Measurements from ENCODE around the gene GPR75. TPM values are rescaled to one million over a fixed set of nuclear protein-coding genes. Genes with fewer than 3 reads are reported as not detected.

Gene GPR75
- polyA plus RNA-seq (2013, experiment 1 of 4), result 1.1 TPM
- polyA plus RNA-seq (2013, experiment 2 of 4), result 2.1 TPM
- 1.2 TPM for polyA plus RNA-seq (2013, experiment 3 of 4)
- polyA plus RNA-seq (2013, experiment 4 of 4), result 2.2 TPM

DNA sequence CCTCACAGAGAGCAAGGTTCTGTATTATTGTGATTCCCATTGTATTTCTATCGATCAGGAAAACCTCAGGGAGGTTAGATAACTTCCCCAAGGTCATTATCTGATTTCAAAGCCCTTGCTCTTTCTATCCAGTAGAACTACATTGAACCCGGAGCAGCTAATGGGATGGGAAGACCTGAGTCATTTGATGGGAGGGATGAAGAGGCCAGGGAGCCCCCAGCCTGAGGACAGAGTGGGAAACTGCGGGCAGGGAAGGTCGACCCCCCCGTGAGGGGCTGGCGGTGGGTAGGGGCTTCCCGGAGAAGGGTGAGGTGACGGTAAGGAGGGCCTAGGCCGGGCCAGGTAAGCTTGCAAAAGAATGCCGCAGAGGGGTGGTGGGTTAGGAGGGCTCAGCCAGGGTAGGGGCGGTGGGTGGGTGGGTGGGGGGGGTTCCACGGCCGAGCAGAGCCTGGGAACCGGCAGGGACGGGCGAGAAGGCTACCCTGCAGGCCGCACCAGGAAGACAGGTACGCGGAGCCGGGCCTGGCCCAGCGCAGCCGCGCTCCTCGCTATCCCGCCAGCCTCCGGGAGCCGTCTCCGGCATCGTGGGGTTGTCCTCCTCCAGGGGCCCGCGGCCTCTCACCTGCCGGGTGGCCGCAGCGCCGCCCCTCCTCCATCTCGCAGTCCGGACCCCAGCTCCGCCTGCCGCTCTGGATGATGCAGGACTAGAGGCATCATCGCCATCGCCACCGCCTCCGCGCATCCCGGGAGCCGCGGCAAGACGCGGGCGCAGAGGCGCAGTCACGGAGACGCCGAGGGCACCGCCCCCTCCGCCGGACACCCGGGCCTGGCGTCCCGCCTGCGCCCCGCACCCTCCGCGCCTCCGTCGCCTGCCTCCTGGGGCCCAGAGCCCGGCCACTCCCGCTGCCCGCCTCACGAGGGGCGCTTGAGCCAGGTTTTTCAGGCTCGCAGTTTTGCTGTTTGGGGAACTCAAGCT is at the start of gene GPR75:
GPR75 (minus strand) TSS at position 762 of the 976 bp plus-strand sequence. CDS start 5,211 bp downstream, outside the sequence.
- H3K27me3 ChIP-seq (ENCODE audit: control insufficient read depth, insufficient read depth, low read length, poor library complexity, severe bottlenecking), result no peaks in the 10 kb centered on the region
- peaks cover 6% of the 10 kb centered on the region for H3K36me3 ChIP-seq (ENCODE audit: control insufficient read depth, insufficient read depth, low read length)
- H3K9me3 ChIP-seq (ENCODE audit: control insufficient read depth, low read length), result no peaks in the 10 kb centered on the region
- no peaks in the 10 kb centered on the region for H3K4me1 ChIP-seq (ENCODE audit: control insufficient read depth, insufficient read depth, low read length)
- no peak within 1 kb of the TSS for H3K27ac ChIP-seq (ENCODE audit: insufficient read depth, low read depth, low read length, poor library complexity, severe bottlenecking)
- H3K4me3 ChIP-seq (ENCODE audit: insufficient read depth, low read depth, low read length), result no peak within 1 kb of the TSS
- 96% methylated on average over 72 of the region's 72 CpGs for WGBS, 2 experiments

- no peaks in the 10 kb centered on the region for H3K9me3 ChIP-seq (ENCODE audit: control insufficient read depth, low read length)
- H3K4me3 ChIP-seq (ENCODE audit: insufficient read depth, low read depth, low read length), result no peak overlapping the region
- H3K36me3 ChIP-seq (ENCODE audit: control insufficient read depth, insufficient read depth, low read length), result peaks cover 25% of the 10 kb centered on the region
- no peaks in the 10 kb centered on the region for H3K27me3 ChIP-seq (ENCODE audit: control insufficient read depth, insufficient read depth, low read length, poor library complexity, severe bottlenecking)
- H3K4me1 ChIP-seq (ENCODE audit: control insufficient read depth, insufficient read depth, low read length), result no peaks in the 10 kb centered on the region
- H3K27ac ChIP-seq (ENCODE audit: insufficient read depth, low read depth, low read length, poor library complexity, severe bottlenecking), result no peak overlapping the region
- WGBS, 2 experiments, result 89 to 96% methylated on average over 1 of the region's 1 CpG
Measured at GRCh38 chr2:53907582-53907981, 47.8 kb upstream of the GPR75 start.

DNA sequence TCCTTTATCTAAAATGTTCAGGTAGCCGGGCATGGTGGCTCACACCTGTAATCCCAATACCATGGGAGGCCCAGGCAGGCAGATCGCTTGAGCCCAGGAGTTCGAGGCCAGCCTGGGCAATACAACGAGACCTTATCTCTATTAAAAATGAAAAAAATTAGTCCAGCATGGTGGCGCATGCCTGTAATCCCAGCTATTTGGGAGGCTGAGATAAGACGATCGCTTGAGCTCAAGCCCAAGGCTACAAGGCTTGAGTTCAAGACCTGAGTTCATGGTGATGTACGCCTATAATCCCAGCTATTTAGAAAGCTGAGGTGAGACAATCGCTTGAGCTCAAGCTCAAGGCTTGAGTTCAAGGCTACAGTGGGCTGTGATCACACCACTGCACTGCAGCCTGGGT is 45.6 kb upstream of the GPR75 start:
- Histone ChIP-seq H3K9me3 (ENCODE audit: control insufficient read depth, low read length) (no peaks in the 10 kb centered on the region), H3K27ac (ENCODE audit: insufficient read depth, low read depth, low read length, poor library complexity, severe bottlenecking) (no peak overlapping the region), H3K36me3 (ENCODE audit: control insufficient read depth, insufficient read depth, low read length) (peaks cover 33% of the 10 kb centered on the region), H3K4me1 (ENCODE audit: control insufficient read depth, insufficient read depth, low read length) (no peaks in the 10 kb centered on the region), H3K27me3 (ENCODE audit: control insufficient read depth, insufficient read depth, low read length, poor library complexity, severe bottlenecking) (no peaks in the 10 kb centered on the region), H3K4me3 (ENCODE audit: insufficient read depth, low read depth, low read length) (no peak overlapping the region)
- 95 to 96% methylated on average over 9 of the region's 9 CpGs for WGBS, 2 experiments

DNA sequence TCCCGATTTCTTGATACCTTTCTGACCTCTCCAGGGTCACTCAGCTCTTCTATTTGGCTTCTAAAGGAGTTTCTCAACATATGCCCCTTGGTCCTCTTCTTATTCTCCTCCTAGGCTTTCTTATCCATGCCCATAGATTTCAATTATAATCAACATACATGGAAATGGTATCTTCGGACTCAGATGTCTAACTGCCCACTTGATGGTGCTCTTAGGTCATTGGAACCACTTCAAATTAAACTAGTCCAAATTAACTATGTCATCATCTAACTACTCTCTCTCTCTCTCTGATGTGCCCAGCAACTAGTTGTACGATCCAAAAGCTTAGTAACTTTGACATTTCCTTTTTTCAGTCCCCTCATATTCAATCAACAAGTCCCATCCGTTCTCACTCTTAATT is 43.2 kb upstream of the GPR75 start:
- no peaks in the 10 kb centered on the region for H3K4me1 ChIP-seq (ENCODE audit: control insufficient read depth, insufficient read depth, low read length)
- 95 to 96% methylated on average over 4 of the region's 4 CpGs for WGBS, 2 experiments
- no peaks in the 10 kb centered on the region for H3K27me3 ChIP-seq (ENCODE audit: control insufficient read depth, insufficient read depth, low read length, poor library complexity, severe bottlenecking)
- H3K36me3 ChIP-seq (ENCODE audit: control insufficient read depth, insufficient read depth, low read length), result peaks cover 43% of the 10 kb centered on the region
- H3K27ac ChIP-seq (ENCODE audit: insufficient read depth, low read depth, low read length, poor library complexity, severe bottlenecking), result no peak overlapping the region
- no peak overlapping the region for H3K4me3 ChIP-seq (ENCODE audit: insufficient read depth, low read depth, low read length)
- no peaks in the 10 kb centered on the region for H3K9me3 ChIP-seq (ENCODE audit: control insufficient read depth, low read length)

DNA sequence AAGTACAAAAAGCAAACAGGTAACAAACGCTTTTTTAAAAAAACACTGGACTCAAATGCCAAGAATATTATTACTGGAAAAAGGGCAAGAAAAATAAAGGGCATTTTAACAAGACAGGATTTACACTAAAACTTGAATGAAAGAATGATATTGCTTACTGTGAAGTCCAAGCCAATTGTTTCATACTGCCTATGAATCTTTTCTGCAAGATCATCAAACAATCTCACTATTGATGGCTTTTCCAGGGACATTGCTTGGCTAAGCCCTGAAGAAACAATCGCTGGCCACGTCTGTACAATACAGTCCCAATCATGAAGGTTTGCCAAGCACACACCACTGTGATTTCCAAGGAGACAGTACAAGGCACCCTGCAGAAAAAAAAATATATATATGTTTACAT is 41.4 kb upstream of the GPR75 start:
- H3K4me1 ChIP-seq (ENCODE audit: control insufficient read depth, insufficient read depth, low read length), result no peaks in the 10 kb centered on the region
- no peak overlapping the region for H3K4me3 ChIP-seq (ENCODE audit: insufficient read depth, low read depth, low read length)
- H3K36me3 ChIP-seq (ENCODE audit: control insufficient read depth, insufficient read depth, low read length), result peaks cover 48% of the 10 kb centered on the region
- WGBS, 2 experiments, result 94 to 98% methylated on average over 3 of the region's 3 CpGs
- H3K9me3 ChIP-seq (ENCODE audit: control insufficient read depth, low read length), result no peaks in the 10 kb centered on the region
- H3K27ac ChIP-seq (ENCODE audit: insufficient read depth, low read depth, low read length, poor library complexity, severe bottlenecking), result no peak overlapping the region
- H3K27me3 ChIP-seq (ENCODE audit: control insufficient read depth, insufficient read depth, low read length, poor library complexity, severe bottlenecking), result no peaks in the 10 kb centered on the region

DNA sequence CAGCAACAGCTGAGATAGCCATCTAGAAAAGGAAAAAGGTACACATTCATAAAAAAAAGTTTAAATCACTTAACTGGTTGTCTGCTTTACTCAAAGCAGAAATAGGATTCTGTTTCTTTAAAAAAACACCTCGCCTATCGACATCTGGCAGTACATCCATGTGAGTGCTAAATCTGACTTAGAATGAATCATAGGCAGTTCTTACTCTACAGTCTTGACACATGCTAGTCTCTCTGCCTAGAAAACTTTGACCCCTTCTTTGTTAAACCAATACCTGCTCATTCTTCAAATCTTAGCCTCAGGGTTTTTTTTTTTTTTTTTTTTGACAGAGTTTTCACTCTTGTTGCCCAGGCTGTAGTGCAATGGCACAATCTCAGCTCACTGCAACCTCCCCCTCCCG is 37.1 kb upstream of the GPR75 start:
- Histone ChIP-seq H3K9me3 (ENCODE audit: control insufficient read depth, low read length) (no peaks in the 10 kb centered on the region), H3K27me3 (ENCODE audit: control insufficient read depth, insufficient read depth, low read length, poor library complexity, severe bottlenecking) (no peaks in the 10 kb centered on the region), H3K4me1 (ENCODE audit: control insufficient read depth, insufficient read depth, low read length) (no peaks in the 10 kb centered on the region), H3K36me3 (ENCODE audit: control insufficient read depth, insufficient read depth, low read length) (peaks cover 52% of the 10 kb centered on the region), H3K4me3 (ENCODE audit: insufficient read depth, low read depth, low read length) (no peak overlapping the region), H3K27ac (ENCODE audit: insufficient read depth, low read depth, low read length, poor library complexity, severe bottlenecking) (no peak overlapping the region)
- 92 to 96% methylated on average over 3 of the region's 3 CpGs for WGBS, 2 experiments

GRCh38 chr2:53886406-53887280 is 26.9 kb upstream of the GPR75 start:
- H3K9me3 ChIP-seq (ENCODE audit: control insufficient read depth, low read length), result no peaks in the 10 kb centered on the region
- no peaks in the 10 kb centered on the region for H3K27me3 ChIP-seq (ENCODE audit: control insufficient read depth, insufficient read depth, low read length, poor library complexity, severe bottlenecking)
- 93% methylated on average over 5 of the region's 5 CpGs for WGBS, 2 experiments
- no peaks in the 10 kb centered on the region for H3K4me1 ChIP-seq (ENCODE audit: control insufficient read depth, insufficient read depth, low read length)
- H3K4me3 ChIP-seq (ENCODE audit: insufficient read depth, low read depth, low read length), result no peak overlapping the region
- no peak overlapping the region for H3K27ac ChIP-seq (ENCODE audit: insufficient read depth, low read depth, low read length, poor library complexity, severe bottlenecking)
- peaks cover 48% of the 10 kb centered on the region for H3K36me3 ChIP-seq (ENCODE audit: control insufficient read depth, insufficient read depth, low read length)

DNA sequence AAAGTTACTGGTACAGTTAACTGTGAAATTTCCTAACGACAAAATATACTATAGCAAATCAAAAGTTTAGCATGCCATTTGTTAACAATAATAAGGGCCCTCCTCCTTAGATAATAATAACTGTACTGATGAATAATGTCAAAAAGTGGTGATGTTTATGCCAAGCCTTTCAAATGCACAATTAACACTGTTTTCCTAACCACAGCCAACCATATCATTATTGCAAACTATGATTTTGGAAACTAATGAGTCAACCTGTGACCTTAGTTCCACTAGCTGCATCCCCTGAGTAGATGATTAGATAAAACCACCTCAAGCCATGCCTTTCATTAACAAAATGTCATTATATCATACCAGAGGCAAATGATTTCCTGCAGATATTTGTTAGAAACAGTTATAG is 25.1 kb upstream of the GPR75 start:
- no CpG with 5 or more reads among the region's 1 CpG for WGBS, 2 experiments
- Histone ChIP-seq H3K4me1 (ENCODE audit: control insufficient read depth, insufficient read depth, low read length) (no peaks in the 10 kb centered on the region), H3K4me3 (ENCODE audit: insufficient read depth, low read depth, low read length) (no peak overlapping the region), H3K27me3 (ENCODE audit: control insufficient read depth, insufficient read depth, low read length, poor library complexity, severe bottlenecking) (no peaks in the 10 kb centered on the region), H3K36me3 (ENCODE audit: control insufficient read depth, insufficient read depth, low read length) (peaks cover 39% of the 10 kb centered on the region), H3K9me3 (ENCODE audit: control insufficient read depth, low read length) (no peaks in the 10 kb centered on the region), H3K27ac (ENCODE audit: insufficient read depth, low read depth, low read length, poor library complexity, severe bottlenecking) (no peak overlapping the region)

GRCh38 chr2:53881986-53882385 is 22.2 kb upstream of the GPR75 start:
- Histone ChIP-seq H3K4me1 (ENCODE audit: control insufficient read depth, insufficient read depth, low read length) (no peaks in the 10 kb centered on the region), H3K9me3 (ENCODE audit: control insufficient read depth, low read length) (no peaks in the 10 kb centered on the region), H3K36me3 (ENCODE audit: control insufficient read depth, insufficient read depth, low read length) (peaks cover 25% of the 10 kb centered on the region), H3K4me3 (ENCODE audit: insufficient read depth, low read depth, low read length) (no peak overlapping the region), H3K27me3 (ENCODE audit: control insufficient read depth, insufficient read depth, low read length, poor library complexity, severe bottlenecking) (no peaks in the 10 kb centered on the region), H3K27ac (ENCODE audit: insufficient read depth, low read depth, low read length, poor library complexity, severe bottlenecking) (no peak overlapping the region)

DNA sequence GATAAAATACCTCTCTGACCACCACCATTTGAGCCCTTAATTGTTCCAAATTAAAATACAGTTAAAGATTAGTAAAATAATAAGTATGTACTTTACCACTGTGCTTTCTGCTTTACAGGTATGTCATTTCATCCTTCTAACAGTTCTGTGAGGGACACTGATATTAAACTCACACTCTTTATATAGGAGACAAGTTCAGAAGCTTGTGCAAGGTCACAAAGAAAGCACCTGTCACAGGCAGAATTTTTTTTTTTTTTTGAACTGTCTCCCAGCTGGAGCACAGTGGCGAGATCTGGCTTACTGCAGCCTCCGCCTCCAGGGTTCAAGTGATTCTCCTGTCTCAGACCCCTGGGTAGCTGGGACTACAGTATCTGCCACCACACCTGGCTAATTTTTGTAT is 21.6 kb upstream of the GPR75 start:
- H3K4me1 ChIP-seq (ENCODE audit: control insufficient read depth, insufficient read depth, low read length), result no peaks in the 10 kb centered on the region
- no peak overlapping the region for H3K4me3 ChIP-seq (ENCODE audit: insufficient read depth, low read depth, low read length)
- H3K27ac ChIP-seq (ENCODE audit: insufficient read depth, low read depth, low read length, poor library complexity, severe bottlenecking), result no peak overlapping the region
- WGBS, 2 experiments, result 90 to 96% methylated on average over 2 of the region's 2 CpGs
- no peaks in the 10 kb centered on the region for H3K27me3 ChIP-seq (ENCODE audit: control insufficient read depth, insufficient read depth, low read length, poor library complexity, severe bottlenecking)
- H3K36me3 ChIP-seq (ENCODE audit: control insufficient read depth, insufficient read depth, low read length), result peaks cover 19% of the 10 kb centered on the region
- H3K9me3 ChIP-seq (ENCODE audit: control insufficient read depth, low read length), result no peaks in the 10 kb centered on the region
